GM12873 (cell line): ENCODE results near the gene ERC2.

Source experiments
- CTCF ChIP-seq: IDR thresholded peaks from 2 replicates; pipeline ENCODE4 v1.5.1; 2012; ENCODE audit warnings: low read depth, mild to moderate bottlenecking, moderate library complexity, low read length, control low read depth; ENCODE audit not compliant: insufficient read depth; ENCODE audit errors: missing control alignments

The ERC2 gene

GRCh38 chr3:55989366-55989765 is 478.9 kb downstream of the ERC2 start:
- TF ChIP-seq CTCF = no peak

GRCh38 chr3:55988905-55989304 is 479.4 kb downstream of the ERC2 start:
- no peak for TF ChIP-seq CTCF

DNA sequence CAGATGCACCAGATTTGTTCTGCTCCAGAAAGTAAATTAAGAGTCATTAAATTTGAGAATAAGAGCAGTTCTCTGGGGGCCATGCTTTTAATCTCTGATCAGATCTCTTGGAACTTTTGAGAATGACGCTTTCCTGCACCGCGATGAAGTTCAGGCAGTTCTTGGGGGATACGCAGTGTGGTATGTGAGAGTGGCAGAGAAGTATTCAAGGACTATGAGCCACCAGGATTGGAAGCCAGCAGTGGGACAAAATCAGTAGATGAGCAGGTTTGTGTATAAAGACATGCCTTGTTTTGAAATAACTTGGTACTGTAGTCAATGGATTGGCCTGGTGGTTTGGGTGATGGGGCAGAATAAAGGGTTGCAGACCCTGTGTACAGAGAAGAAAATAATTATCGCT is 483.6 kb downstream of the ERC2 start:
- no peak for TF ChIP-seq CTCF

DNA sequence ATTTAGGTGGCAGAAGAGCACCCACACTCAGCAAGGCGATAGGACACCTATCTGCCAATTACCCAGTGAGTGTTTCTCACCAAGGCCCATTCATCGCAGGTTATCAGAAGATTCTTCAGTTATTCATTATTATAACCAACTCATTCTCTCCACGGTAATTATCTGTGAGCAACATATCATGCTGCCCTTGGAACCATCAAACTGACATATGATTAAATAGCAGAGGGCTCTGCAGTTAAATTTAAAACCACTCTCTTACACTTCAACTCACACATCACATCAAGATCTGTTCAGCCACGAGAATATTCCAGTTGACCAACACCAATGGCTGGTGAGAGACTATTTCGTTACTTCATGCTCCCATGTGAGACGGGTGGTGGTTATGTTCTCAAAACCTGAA is 489.3 kb downstream of the ERC2 start:
- no peak for TF ChIP-seq CTCF

- no peak for TF ChIP-seq CTCF
Observed at GRCh38 chr3:55974421-55975165, 493.7 kb downstream of the ERC2 start.

- TF ChIP-seq CTCF = no peak
Observed at GRCh38 chr3:55969634-55970033, 498.6 kb downstream of the ERC2 start.

GRCh38 chr3:55968331-55968730 is 499.9 kb downstream of the ERC2 start:
- TF ChIP-seq CTCF = no peak
